HepG2 (cell line): ENCODE measurements around the gene DUSP23. TPM values are rescaled to one million over a fixed set of nuclear protein-coding genes. Genes with fewer than 3 reads are reported as not detected.

ENCODE experiments used
- ERF ChIP-seq: IDR thresholded peaks from 2 replicates; pipeline ENCODE4 v1.6.1; 2018; ENCODE audit warnings: missing biosample characterization, missing genetic modification reagents
- ETV6 ChIP-seq: sonication (generic); formaldehyde crosslinking; conservative IDR thresholded peaks from 2 replicates; pipeline ENCODE4 v1.4.0; 2020; ENCODE audit warnings: missing genetic modification reagents
- FOSL2 ChIP-seq: sonication (generic); formaldehyde crosslinking; IDR thresholded peaks from 2 replicates; pipeline ENCODE4 v1.4.0; 2020; ENCODE audit warnings: missing genetic modification reagents
- FOXA3 ChIP-seq: IDR thresholded peaks from 2 replicates; pipeline ENCODE4 v1.6.1; 2016; ENCODE audit warnings: missing genetic modification reagents, missing compliant biosample characterization
- GFI1 ChIP-seq: sonication (generic); formaldehyde crosslinking; IDR thresholded peaks from 2 replicates; pipeline ENCODE4 v1.5.0; 2020; ENCODE audit warnings: missing genetic modification reagents, mild to moderate bottlenecking, borderline replicate concordance
- HOXA3 ChIP-seq: sonication (generic); formaldehyde crosslinking; IDR thresholded peaks from 2 replicates; pipeline ENCODE4 v1.5.0; 2020; ENCODE audit warnings: missing genetic modification reagents
- KLF16 ChIP-seq, 2 experiments: sonication (generic) in 1 of 2; formaldehyde crosslinking in 1 of 2; IDR thresholded peaks; 2 replicates each; pipeline versions ENCODE4 v1.6.1 to v1.8.0; 2016 to 2023; ENCODE audit warnings: missing genetic modification reagents in 2 of 2, missing compliant biosample characterization in 1 of 2
- NR2F1 ChIP-seq, 2 experiments: fragments of 450-650 bp in 1 of 2; formaldehyde crosslinking in 1 of 2; IDR thresholded peaks; 2 replicates each; pipeline versions ENCODE4 v1.5.0 to v1.6.1; 2016 to 2020; ENCODE audit warnings: mild to moderate bottlenecking in 1 of 2, missing compliant biosample characterization in 1 of 2, missing genetic modification reagents in 1 of 2, moderate library complexity in 1 of 2
- RXRB ChIP-seq: IDR thresholded peaks from 2 replicates; pipeline ENCODE4 v1.6.1; 2016; ENCODE audit warnings: borderline replicate concordance, missing genetic modification reagents, missing compliant biosample characterization
- SMYD3 ChIP-seq: sonication (generic); formaldehyde crosslinking; IDR thresholded peaks from 2 replicates; pipeline ENCODE4 v1.8.1; 2023; ENCODE audit warnings: mild to moderate bottlenecking, missing genetic modification reagents
- STAT5B ChIP-seq: sonication (generic); formaldehyde crosslinking; IDR thresholded peaks from 2 replicates; pipeline ENCODE4 v1.4.0; 2020; ENCODE audit warnings: missing genetic modification reagents
- ZBTB8A ChIP-seq: sonication (generic); formaldehyde crosslinking; IDR thresholded peaks from 2 replicates; pipeline ENCODE4 v1.4.0; 2020; ENCODE audit warnings: mild to moderate bottlenecking, low read depth, missing genetic modification reagents, borderline replicate concordance
- ZNF550 ChIP-seq: sonication (generic); formaldehyde crosslinking; IDR thresholded peaks from 2 replicates; pipeline ENCODE4 v1.4.0; 2020; ENCODE audit warnings: mild to moderate bottlenecking, missing genetic modification reagents, borderline replicate concordance
- ZNF790 ChIP-seq: sonication (generic); formaldehyde crosslinking; IDR thresholded peaks from 2 replicates; pipeline ENCODE4 v1.8.0; 2022; ENCODE audit warnings: missing genetic modification reagents, mild to moderate bottlenecking, borderline replicate concordance
- ZNF792 ChIP-seq: IDR thresholded peaks from 2 replicates; pipeline ENCODE4 v1.6.1; 2016
- polyA plus RNA-seq, 8 experiments: library from polyadenylated mRNA; depleted of rRNA in 3 of 8; stranded (reverse) in 7 of 8; unstranded in 1 of 8; fragments of >200 nt; fragmentation: Illumina TruSeq in 4 of 8; extraction: Trizol in 4 of 8; gene quantifications; 2 replicates each; pipeline versions ENCODE4 v1.2.1 to v1.2.3, GENCODE V29; 2011 to 2016; ENCODE audit warnings: low read depth in 4 of 8, missing spikeins in 1 of 8, mixed read lengths in 1 of 8; ENCODE audit not compliant: insufficient read depth in 1 of 8
- total RNA-seq, 5 experiments: library from RNA; depleted of rRNA; stranded (reverse); fragments of >200 nt; fragmentation: Illumina TruSeq; extraction: Trizol; gene quantifications; 2 replicates each; pipeline ENCODE4 v1.2.3, GENCODE V29; 2016; ENCODE audit warnings: low read depth in 1 of 5
- TF ChIP-seq, protein P1 (sequence below): IDR thresholded peaks from 2 replicates; pipeline ENCODE4 v1.6.1; 2012; ENCODE audit warnings: low read depth, low read length, improper control_type of control experiment
- TF ChIP-seq, protein P2 (sequence below): sonication (generic); formaldehyde crosslinking; IDR thresholded peaks from 2 replicates; pipeline ENCODE4 v1.4.0; 2020; ENCODE audit warnings: missing genetic modification reagents
- TF ChIP-seq, protein P3 (sequence below): sonication (generic); formaldehyde crosslinking; IDR thresholded peaks from 2 replicates; pipeline ENCODE4 v1.8.1; 2022; ENCODE audit warnings: low read depth, mild to moderate bottlenecking, missing genetic modification reagents
- TF ChIP-seq, protein P4 (sequence below): sonication (generic); formaldehyde crosslinking; IDR thresholded peaks from 2 replicates; pipeline ENCODE4 v1.5.0; 2020; ENCODE audit warnings: missing genetic modification reagents

DUSP23 gene
- total and polyA plus RNA-seq, 2 of the 13 experiments (the other 11 are each of a cell fraction or from before 2014, with no cell fraction given), result not detected

DNA sequence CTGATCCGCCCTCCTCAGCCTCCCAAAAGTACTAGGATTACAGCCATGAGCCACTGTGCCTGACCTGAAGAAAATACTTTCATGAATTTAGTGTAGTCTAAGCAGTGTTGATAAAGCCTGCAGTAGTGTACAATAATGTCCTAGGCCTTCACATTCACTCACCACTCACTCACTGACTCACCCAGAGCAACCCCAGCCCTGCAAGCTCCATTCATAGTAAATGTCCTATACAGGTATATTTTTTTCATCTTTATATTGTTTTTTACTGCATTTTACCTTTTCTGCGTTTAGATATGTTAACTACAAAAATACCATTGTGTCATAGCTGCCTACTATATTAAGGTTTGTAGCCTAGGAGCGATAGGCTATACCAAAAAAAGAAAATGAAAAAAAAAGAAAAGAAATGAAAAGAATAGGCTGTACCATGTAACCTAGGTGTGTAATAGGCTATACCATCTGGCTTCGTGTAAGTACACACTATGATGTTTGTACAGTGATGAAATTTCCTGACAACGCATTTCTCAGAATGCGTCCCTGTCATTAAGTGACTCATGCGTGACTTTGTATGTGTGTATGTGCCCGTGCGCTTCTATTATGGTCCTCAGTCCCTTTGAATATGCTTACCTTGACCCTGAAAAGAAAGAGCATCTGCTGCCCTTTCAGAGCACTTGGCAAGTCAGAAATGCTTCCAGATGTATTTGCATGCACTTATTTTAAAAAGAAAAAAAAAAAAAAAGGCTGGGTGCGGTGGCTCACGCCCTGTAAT is 36.7 kb downstream of the DUSP23 start (continued):
- TF ChIP-seq ZBTB8A (no peak), RXRB (CRISPR knock-in tag) (no peak), NR2F1 (CRISPR knock-in tag; IDR thresholded peaks at IDR 0.05) (no peak), ZNF792 (no peak), FOSL2 (peak; percentile 95), ZNF550 (CRISPR knock-in tag) (no peak), FOXA3 (peak; percentile 72), ERF (no peak), GFI1 (CRISPR knock-in tag) (no peak), HOXA3 (CRISPR knock-in tag) (no peak), STAT5B (no peak), KLF16 (CRISPR knock-in tag; IDR thresholded peaks at IDR 0.05) (no peak), SMYD3 (CRISPR knock-in tag) (no peak), ZNF790 (no peak), ETV6 (no peak)
- TF ChIP-seq, protein P1, sequence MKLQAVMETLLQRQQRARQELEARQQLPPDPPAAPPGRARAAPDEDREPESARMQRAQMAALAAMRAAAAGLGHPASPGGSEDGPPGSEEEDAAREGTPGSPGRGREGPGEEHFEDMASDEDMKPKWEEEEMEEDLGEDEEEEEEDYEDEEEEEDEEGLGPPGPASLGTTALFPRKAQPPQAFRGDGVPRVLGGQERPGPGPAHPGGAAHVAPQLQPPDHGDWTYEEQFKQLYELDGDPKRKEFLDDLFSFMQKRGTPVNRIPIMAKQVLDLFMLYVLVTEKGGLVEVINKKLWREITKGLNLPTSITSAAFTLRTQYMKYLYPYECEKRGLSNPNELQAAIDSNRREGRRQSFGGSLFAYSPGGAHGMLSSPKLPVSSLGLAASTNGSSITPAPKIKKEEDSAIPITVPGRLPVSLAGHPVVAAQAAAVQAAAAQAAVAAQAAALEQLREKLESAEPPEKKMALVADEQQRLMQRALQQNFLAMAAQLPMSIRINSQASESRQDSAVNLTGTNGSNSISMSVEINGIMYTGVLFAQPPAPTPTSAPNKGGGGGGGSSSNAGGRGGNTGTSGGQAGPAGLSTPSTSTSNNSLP, result no peak
- TF ChIP-seq, protein P2, sequence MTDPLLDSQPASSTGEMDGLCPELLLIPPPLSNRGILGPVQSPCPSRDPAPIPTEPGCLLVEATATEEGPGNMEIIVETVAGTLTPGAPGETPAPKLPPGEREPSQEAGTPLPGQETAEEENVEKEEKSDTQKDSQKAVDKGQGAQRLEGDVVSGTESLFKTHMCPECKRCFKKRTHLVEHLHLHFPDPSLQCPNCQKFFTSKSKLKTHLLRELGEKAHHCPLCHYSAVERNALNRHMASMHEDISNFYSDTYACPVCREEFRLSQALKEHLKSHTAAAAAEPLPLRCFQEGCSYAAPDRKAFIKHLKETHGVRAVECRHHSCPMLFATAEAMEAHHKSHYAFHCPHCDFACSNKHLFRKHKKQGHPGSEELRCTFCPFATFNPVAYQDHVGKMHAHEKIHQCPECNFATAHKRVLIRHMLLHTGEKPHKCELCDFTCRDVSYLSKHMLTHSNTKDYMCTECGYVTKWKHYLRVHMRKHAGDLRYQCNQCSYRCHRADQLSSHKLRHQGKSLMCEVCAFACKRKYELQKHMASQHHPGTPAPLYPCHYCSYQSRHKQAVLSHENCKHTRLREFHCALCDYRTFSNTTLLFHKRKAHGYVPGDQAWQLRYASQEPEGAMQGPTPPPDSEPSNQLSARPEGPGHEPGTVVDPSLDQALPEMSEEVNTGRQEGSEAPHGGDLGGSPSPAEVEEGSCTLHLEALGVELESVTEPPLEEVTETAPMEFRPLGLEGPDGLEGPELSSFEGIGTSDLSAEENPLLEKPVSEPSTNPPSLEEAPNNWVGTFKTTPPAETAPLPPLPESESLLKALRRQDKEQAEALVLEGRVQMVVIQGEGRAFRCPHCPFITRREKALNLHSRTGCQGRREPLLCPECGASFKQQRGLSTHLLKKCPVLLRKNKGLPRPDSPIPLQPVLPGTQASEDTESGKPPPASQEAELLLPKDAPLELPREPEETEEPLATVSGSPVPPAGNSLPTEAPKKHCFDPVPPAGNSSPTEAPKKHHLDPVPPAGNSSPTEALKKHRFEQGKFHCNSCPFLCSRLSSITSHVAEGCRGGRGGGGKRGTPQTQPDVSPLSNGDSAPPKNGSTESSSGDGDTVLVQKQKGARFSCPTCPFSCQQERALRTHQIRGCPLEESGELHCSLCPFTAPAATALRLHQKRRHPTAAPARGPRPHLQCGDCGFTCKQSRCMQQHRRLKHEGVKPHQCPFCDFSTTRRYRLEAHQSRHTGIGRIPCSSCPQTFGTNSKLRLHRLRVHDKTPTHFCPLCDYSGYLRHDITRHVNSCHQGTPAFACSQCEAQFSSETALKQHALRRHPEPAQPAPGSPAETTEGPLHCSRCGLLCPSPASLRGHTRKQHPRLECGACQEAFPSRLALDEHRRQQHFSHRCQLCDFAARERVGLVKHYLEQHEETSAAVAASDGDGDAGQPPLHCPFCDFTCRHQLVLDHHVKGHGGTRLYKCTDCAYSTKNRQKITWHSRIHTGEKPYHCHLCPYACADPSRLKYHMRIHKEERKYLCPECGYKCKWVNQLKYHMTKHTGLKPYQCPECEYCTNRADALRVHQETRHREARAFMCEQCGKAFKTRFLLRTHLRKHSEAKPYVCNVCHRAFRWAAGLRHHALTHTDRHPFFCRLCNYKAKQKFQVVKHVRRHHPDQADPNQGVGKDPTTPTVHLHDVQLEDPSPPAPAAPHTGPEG (CRISPR knock-in tag), result no peak
- TF ChIP-seq, protein P3, sequence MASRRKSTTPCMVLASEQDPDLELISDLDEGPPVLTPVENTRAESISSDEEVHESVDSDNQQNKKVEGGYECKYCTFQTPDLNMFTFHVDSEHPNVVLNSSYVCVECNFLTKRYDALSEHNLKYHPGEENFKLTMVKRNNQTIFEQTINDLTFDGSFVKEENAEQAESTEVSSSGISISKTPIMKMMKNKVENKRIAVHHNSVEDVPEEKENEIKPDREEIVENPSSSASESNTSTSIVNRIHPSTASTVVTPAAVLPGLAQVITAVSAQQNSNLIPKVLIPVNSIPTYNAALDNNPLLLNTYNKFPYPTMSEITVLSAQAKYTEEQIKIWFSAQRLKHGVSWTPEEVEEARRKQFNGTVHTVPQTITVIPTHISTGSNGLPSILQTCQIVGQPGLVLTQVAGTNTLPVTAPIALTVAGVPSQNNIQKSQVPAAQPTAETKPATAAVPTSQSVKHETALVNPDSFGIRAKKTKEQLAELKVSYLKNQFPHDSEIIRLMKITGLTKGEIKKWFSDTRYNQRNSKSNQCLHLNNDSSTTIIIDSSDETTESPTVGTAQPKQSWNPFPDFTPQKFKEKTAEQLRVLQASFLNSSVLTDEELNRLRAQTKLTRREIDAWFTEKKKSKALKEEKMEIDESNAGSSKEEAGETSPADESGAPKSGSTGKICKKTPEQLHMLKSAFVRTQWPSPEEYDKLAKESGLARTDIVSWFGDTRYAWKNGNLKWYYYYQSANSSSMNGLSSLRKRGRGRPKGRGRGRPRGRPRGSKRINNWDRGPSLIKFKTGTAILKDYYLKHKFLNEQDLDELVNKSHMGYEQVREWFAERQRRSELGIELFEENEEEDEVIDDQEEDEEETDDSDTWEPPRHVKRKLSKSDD, result no peak
- TF ChIP-seq, protein P4, sequence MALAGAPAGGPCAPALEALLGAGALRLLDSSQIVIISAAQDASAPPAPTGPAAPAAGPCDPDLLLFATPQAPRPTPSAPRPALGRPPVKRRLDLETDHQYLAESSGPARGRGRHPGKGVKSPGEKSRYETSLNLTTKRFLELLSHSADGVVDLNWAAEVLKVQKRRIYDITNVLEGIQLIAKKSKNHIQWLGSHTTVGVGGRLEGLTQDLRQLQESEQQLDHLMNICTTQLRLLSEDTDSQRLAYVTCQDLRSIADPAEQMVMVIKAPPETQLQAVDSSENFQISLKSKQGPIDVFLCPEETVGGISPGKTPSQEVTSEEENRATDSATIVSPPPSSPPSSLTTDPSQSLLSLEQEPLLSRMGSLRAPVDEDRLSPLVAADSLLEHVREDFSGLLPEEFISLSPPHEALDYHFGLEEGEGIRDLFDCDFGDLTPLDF (CRISPR knock-in tag), result no peak
